ENCODE measurements around the gene FYN. TPM values are rescaled to one million over a fixed set of nuclear protein-coding genes. Genes with fewer than 3 reads are reported as not detected.
"Not testable (repeated sequence)": the region's sequence is repeated elsewhere in the genome, so short reads cannot be mapped to it uniquely, and the experiment has no call there.

FYN gene
- total and polyA plus RNA-seq, 2 of the 4 experiments (the other 2 are of a cell fraction), result 30.8 to 36.4 TPM

- no peak for TF ChIP-seq RCOR1 (IDR thresholded peaks at IDR 0.05; ENCODE audit: insufficient replicate concordance, low read length)
Measured at GRCh38 chr6:111888928-111889695, 15.9 kb upstream of the FYN start (continued).

- H2AFZ ChIP-seq (replicated peaks; ENCODE audit: low read length, poor library complexity); DNase-seq; H2AK5ac ChIP-seq (ENCODE audit: low read depth, low read length); H2BK5ac ChIP-seq (ENCODE audit: low read depth, low read length, poor library complexity, severe bottlenecking); H3K4ac ChIP-seq (ENCODE audit: low read depth, low read length); H3K4me3 ChIP-seq (ENCODE audit: insufficient read depth, low read depth, low read length); H3K27ac ChIP-seq (ENCODE audit: insufficient read depth, low read length); H3K56ac ChIP-seq (ENCODE audit: extremely low read depth, insufficient read depth, low read length); H2BK120ac ChIP-seq (ENCODE audit: low read depth, low read length); H3K9me1 ChIP-seq (ENCODE audit: insufficient read depth, low read length); H2AK9ac ChIP-seq (replicated peaks; ENCODE audit: low read depth, low read length, poor library complexity); H3K14ac ChIP-seq (replicated peaks; ENCODE audit: low read depth, low read length); H3K4me2 ChIP-seq (ENCODE audit: low read depth, low read length); H3K27me3 ChIP-seq (ENCODE audit: control insufficient read depth, insufficient read depth, low read length); H3K9me3 ChIP-seq (ENCODE audit: control insufficient read depth, insufficient read depth, low read length); H2BK15ac ChIP-seq (ENCODE audit: low read depth, low read length); H4K91ac ChIP-seq (ENCODE audit: insufficient read depth, low read depth, low read length); H3K9ac ChIP-seq (ENCODE audit: low read depth, low read length); H3K79me1 ChIP-seq (ENCODE audit: low read depth in 1 of 2, low read length in 2 of 2); H4K8ac ChIP-seq (ENCODE audit: low read depth in 2 of 2, low read length in 2 of 2); H3K36me3 ChIP-seq (ENCODE audit: control insufficient read depth, insufficient read depth, low read length); H3K23ac ChIP-seq (ENCODE audit: low read depth, low read length); in situ Hi-C loops (cut with MboI; ENCODE audit: low sequenced_read_pairs); BruUV-seq (replicated peaks); H4K20me1 ChIP-seq (ENCODE audit: insufficient read depth, low read length); ATAC-seq (ENCODE audit: low read depth); dilution Hi-C loops (cut with HindIII; ENCODE audit: low sequenced_read_pairs, unreplicated experiment); CTCF ChIA-PET; H4K5ac ChIP-seq (ENCODE audit: low read depth, low read length); H2BK20ac ChIP-seq (ENCODE audit: low read depth, low read length); POLR2A ChIA-PET (ENCODE audit: unreplicated experiment); H3K4me1 ChIP-seq (ENCODE audit: control insufficient read depth, insufficient read depth, low read length); H3K18ac ChIP-seq (ENCODE audit: low read depth, low read length): not testable (repeated sequence)
- intact Hi-C loops (cut with micrococcal nuclease), result loop anchor here (5.0 kb wide), 1 partner anchor 36 kb away; no protein-coding TSS in a partner anchor
- WGBS, 2 experiments (ENCODE audit: extremely low coverage in 2 of 2, insufficient read length in 1 of 2), result no CpG with 5 or more reads among the region's 2 CpGs
Measured at GRCh38 chr6:111886793-111887192, 13.5 kb upstream of the FYN start.

Data from IMR-90 (cell line).